Left cardiac atrium (tissue), 4 donors: ENCODE results near the gene LIMA1. TPM values are rescaled to one million over a fixed set of nuclear protein-coding genes. Genes with fewer than 3 reads are reported as not detected.
"Not testable (repeated sequence)": the region's sequence is repeated elsewhere in the genome, so short reads cannot be mapped to it uniquely, and the experiment has no call there.

Source experiments
- ATAC-seq, 2 donors: fragments of 200-7000 bp; cut with Tn5 transposase; one replicate each; pipeline ENCODE4 v1.9.1; 2020; ENCODE audit warnings: mild to moderate bottlenecking in 2 of 2, moderate library complexity in 2 of 2
- DNase-seq: peaks from one replicate; pipeline ENCODE4 v3.0.0-alpha.2; 2020
- intact Hi-C, 2 donors: fragments of 100-400 bp; cut with DNase I; formaldehyde crosslinking; loops; one replicate each; pipeline versions ENCODE4 v1.14.1 to v1.15.1; 2022 to 2023
- total RNA-seq, 2 donors: library from RNA; stranded (reverse); fragmentation: NEBNext Ultra II Directional; extraction: Animal tissue kit (Norgen Biotek cat#: 25700); gene quantifications; one replicate each; pipeline ENCODE4 v1.2.1, GENCODE V29; 2021
- donor health status: DM: no; HTN: yes; CAD: no.
- donor health status: DM: no; HTN: yes; CAD: no; lungs with severe emphysema.
- donor health status: DM: yes; HTN: yes; CAD: no.
- donor health status: Dilated cardiomyopathy.

Gene LIMA1
- total RNA-seq, 2 donors from 2014 or later: 30.6 to 37.7 TPM

GRCh38 chr12:50224026-50224692, 59.2 kb downstream of the LIMA1 start:
- intact Hi-C loops: loop anchor here in 1 of 2 donors (10.0 kb wide), 1 partner anchor 91 kb away; no protein-coding TSS in a partner anchor
- DNase-seq (no peak), ATAC-seq (no peak)

GRCh38 chr12:50222275-50222783, 61.0 kb downstream of the LIMA1 start:
- intact Hi-C loops: loop anchor here in 1 of 2 donors (10.0 kb wide), 1 partner anchor 92 kb away; no protein-coding TSS in a partner anchor
- peak; percentile 49 for DNase-seq

GRCh38 chr12:50221228-50222008, 61.9 kb downstream of the LIMA1 start:
- DNase-seq (no peak), ATAC-seq (peak; percentile 59 to 73)
- intact Hi-C loops: loop anchor here in 1 of 2 donors (10.0 kb wide), 1 partner anchor 93 kb away; no protein-coding TSS in a partner anchor

More at GRCh38 chr12:50222275-50222783, 61.0 kb downstream of the LIMA1 start:
- ATAC-seq: peak; percentile 90 to 93

- ATAC-seq (peak in 1 of 2 donors; percentile 69), DNase-seq (no peak)
- intact Hi-C loops: loop anchor here in 1 of 2 donors (10.0 kb wide), 1 partner anchor 94 kb away; no protein-coding TSS in a partner anchor
Observed at GRCh38 chr12:50220363-50220995, 62.8 kb downstream of the LIMA1 start.

- intact Hi-C loops: no loop called here
- DNase-seq (no peak), ATAC-seq (no peak)
Observed at GRCh38 chr12:50219544-50219943, 63.8 kb downstream of the LIMA1 start.

- DNase-seq, ATAC-seq, intact Hi-C loops: not testable (repeated sequence)
Observed at GRCh38 chr12:50219001-50219400, 64.3 kb downstream of the LIMA1 start.

- intact Hi-C loops: no loop called here
- no peak for ATAC-seq
- DNase-seq: no peak
Observed at GRCh38 chr12:50218386-50218785, 64.9 kb downstream of the LIMA1 start.

GRCh38 chr12:50217202-50217601, 66.1 kb downstream of the LIMA1 start:
- intact Hi-C loops: no loop called here
- ATAC-seq (no peak), DNase-seq (no peak)

- ATAC-seq (no peak), DNase-seq (no peak)
- intact Hi-C loops: no loop called here
Observed at GRCh38 chr12:50215033-50215432, 68.3 kb downstream of the LIMA1 start.

GRCh38 chr12:50214018-50214417, 69.3 kb downstream of the LIMA1 start:
- intact Hi-C loops: no loop called here
- DNase-seq: no peak
- ATAC-seq: no peak

- no peak for DNase-seq
- no peak for ATAC-seq
- intact Hi-C loops: no loop called here
Observed at GRCh38 chr12:50213439-50213838, 69.9 kb downstream of the LIMA1 start.

GRCh38 chr12:50212071-50212467, 71.3 kb downstream of the LIMA1 start:
- ATAC-seq (no peak), DNase-seq (no peak)
- intact Hi-C loops: no loop called here

- ATAC-seq (peak; percentile 49 to 50), DNase-seq (no peak)
- intact Hi-C loops: no loop called here
Observed at GRCh38 chr12:50211392-50212070, 71.8 kb downstream of the LIMA1 start.

GRCh38 chr12:50207424-50207823, 75.9 kb downstream of the LIMA1 start:
- DNase-seq (no peak), ATAC-seq (no peak)
- intact Hi-C loops: no loop called here

- no peak for ATAC-seq
- DNase-seq: no peak
- intact Hi-C loops: no loop called here
Observed at GRCh38 chr12:50205648-50206047, 77.7 kb downstream of the LIMA1 start.

- no peak for ATAC-seq
- intact Hi-C loops: no loop called here
- DNase-seq: no peak
Observed at GRCh38 chr12:50203691-50204090, 79.6 kb downstream of the LIMA1 start.

- DNase-seq (no peak), ATAC-seq (no peak)
- intact Hi-C loops: no loop called here
Observed at GRCh38 chr12:50201987-50202521, 81.3 kb downstream of the LIMA1 start.

GRCh38 chr12:50200552-50201273, 82.6 kb downstream of the LIMA1 start:
- ATAC-seq (no peak), DNase-seq (no peak)
- intact Hi-C loops: no loop called here
